GM21381 (cell line): Measurements from ENCODE around the gene FOXD3.

Source experiments
- ATAC-seq: cut with Tn5 transposase; IDR thresholded peaks from one replicate; pipeline ENCODE4 v1.9.1; 2021; ENCODE audit warnings: mild to moderate bottlenecking, moderate library complexity; ENCODE audit not compliant: unreplicated experiment

Gene FOXD3

DNA sequence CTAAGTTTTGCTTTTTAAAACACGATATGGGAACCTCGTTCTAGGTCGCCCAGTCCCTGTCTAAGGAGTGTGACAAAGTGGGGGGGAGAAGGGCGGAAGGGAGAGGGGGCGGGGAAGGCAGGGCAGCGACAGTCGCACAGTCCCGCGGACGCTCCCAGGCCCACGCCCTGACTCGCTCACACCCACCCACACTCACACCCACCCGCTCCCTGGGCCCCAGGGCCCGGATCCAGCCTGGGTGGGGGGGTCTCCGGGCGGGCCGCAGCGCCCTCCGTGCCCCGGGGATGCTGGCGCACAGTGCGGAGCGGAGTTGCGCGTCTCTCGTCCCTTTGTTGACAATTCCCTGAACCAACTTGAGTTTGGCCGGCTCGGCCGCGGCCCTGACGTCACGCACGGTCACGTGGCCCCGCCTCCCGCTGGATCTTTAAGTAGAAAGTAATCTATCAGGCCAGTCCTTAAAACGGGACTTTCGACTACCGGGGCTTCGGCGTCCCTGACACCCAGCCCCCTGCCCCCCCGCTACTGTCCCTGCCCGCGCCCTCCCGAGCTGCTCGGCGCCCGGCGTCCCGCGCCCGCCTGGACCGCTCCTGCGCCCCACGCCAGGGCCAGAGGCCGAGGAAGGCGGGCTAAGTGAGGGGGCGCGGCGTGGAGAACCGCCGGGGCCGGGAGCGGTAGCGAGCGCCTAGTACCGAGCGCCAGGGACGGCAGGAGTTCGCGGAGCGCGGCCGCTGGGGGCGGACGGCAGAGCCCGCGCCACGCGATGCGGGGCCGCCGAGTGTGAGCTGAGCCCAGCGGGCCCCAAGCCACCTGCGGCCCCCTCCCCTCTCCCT is at the start of gene FOXD3:
Gene FOXD3 (plus strand): TSS at position 454 of the 830 bp plus-strand sequence. CDS start 492 bp downstream, outside the sequence.
- ATAC-seq: peak; percentile 42

DNA sequence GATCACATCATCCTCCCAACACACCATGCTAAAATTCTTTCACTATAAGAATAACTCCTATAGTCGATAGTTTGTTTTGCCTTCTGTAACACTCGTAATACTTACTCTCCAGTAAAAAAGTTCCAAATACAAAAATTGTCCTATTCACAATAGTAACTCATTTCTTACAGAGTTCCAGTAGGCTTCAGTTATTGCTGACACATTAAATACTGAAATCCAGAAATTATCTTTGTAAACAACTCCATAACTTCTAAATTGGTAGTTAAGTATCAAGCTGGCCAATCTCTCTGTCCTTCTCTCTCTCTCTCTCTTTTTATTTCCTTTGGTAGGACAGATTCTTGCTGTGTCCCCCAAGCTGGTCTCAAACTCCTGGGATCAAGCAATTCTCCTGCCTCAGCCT is 49.6 kb upstream of the FOXD3 start:
- ATAC-seq: no peak

DNA sequence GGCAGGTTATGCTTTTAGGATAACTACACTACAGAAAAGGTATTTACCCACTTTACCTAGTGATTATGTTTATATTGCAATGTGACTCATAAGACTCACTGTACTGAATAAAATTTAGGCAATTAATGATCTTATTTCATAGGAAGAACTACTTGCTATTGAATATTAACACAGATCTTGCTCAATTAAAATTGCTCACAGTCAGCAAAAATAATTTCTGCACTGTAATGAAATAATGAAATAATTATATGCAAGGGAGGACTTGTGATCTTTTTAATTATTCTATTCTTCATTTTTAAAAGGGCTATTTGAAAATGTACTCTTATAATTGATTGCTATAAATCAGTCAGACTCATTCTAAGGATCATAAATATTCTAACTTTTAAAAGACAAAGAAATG is 48.0 kb upstream of the FOXD3 start:
- ATAC-seq: no peak

DNA sequence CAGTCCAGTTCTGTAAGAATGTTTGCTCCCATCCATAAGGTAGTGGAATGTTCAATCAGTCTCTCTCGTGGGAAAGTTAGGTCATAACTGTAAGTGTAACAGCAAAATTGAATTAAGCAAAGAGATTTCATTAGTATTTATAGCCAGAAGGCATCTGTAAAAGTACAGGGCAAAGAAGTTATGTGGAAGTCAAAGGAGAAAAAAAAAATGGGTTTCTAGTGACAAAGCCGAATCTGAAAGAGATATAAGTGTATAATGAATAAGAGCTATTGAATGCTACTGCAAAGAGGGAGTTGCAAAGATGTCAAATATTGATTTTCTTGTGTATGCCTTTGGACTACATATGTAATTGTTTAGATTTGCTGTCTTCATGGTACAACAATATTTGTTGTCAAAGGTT is 47.4 kb upstream of the FOXD3 start:
- no peak for ATAC-seq

DNA sequence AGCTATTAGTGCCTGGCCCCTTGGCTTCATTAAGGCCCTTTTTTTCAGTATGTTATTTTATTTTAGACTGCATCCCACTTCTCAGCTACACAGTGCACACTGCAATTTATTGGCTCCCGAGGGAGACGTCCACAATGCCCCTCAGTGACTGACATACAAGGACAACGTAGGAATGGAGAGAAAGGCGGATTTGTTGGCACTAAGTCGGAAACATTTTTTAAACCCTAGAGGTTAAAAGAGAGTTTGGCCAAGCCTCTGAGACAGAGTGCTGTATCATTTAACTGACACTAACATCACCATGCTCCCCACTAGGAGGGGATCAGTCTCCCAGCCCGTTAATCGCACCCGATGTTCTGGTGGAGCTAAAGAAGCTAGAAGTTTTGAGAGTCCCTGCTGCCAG is 45.7 kb upstream of the FOXD3 start:
- no peak for ATAC-seq

DNA sequence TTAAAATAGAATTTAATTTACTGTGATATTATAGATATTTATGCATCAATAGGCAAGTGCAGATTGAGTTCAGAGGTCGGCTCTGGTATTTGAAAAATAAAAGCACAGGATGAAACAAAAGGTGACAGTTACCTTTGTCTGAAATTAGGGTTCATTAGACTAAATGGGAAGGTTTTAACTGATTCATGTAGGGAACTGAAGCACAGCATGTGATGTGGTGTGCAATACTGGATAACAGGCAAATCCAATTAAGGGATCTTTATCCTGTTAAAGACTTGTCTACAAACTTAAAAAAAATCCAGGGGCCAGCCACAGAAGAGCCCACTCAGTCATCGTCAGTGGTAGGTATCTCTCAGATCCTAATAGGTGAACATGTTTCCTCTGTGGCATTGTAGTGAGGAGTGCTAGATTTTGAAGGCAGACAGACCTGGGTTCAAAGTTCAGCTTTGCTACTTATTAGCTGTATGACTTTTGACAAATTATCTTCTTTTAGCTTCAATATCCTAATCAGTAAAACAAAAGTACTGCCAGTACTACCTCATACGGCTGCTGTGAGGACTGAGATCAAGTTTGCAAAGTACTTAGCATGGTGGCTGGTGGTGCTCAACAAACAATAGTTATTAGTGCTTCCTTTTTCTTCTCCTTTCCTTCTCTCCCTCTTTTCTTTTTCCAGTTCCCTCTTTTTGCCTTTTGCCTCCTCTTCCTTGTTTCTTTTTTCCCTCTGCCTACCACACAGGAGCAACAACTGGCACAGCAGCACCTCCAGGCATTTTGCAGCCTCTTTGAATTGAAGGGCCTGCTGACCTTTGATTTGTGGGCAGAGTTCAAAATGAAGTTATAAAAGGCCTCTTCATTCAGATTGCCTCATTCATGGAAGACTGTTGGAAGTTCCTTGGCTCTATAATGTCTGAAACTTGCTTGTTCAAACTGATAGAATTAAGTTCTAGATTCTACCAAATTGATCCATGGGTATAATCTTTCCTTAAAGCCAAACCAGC is 44.9 kb upstream of the FOXD3 start:
- no peak for ATAC-seq

DNA sequence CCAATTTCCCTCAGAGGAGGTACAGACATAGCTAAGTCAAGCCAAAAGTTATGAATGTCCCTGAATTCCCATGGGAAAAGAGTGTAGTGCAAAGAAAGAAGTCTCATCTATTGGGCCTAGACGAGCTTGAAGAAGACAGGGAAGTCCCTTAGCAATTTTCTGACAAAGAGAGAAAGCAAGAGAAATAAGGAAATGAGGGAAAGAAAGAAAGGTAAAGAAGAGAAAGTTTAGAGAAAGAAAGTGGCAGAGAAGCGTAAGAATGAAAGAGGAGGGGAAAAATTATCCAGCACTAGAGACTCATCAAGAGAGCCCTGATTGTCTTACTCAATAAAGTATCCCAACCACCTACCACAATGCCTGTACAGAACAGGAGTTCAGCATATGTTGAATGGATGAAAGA is 40.6 kb upstream of the FOXD3 start:
- no peak for ATAC-seq

DNA sequence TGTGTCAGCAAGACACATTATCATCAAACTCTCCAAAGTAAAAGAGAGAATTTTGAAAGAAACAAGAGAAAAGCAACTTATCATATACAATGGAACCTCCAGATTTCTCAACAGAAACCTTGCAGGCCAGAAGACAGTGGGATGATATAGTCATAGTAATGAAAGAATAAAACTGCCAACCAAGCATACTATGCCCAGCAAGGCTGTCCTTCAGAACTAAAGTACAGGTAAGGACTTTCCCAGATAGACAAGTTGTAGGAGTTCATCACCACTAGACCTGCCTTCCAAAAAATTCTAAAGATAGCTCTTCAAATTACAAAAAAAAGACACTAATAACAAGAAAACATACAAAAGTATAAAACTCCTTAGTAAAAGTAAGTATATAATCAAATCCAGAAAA is 33.2 kb upstream of the FOXD3 start:
- ATAC-seq: no peak

DNA sequence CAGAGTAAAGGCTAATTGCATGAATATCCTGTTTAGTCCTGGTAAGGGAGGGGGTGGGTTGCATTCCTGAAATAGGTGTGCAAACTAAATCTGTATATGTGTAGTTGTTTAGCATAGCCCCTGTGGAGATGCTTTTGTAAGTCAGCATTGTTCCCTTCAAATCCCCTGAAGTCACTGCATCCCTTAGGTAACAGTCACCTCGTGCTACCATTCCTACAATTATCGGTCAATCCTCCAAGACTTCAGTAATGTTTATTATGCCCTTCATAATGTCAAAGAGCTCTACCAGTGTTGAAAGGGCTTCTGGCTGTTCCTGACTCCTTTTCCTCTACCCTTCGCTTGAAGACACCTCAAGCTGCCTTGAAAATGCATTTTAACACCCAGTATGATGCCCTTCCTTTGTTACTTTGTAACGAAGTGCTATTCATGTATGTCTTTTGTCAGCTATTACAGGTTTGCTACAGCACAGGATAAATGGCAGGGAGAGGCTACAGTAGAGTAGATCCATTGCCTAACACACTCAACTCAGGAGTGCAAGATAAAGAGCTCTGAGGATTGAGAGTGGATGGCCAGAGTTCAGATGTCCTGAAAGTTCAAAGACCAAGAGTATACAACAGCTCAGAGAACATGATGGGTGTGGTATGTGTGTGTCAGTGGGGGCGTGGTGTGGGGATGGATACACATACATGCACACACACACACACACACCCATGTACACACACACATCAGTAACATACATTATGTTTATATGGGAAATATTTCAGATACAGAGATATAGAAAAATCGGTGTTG is 27.4 kb upstream of the FOXD3 start:
- ATAC-seq: no peak

DNA sequence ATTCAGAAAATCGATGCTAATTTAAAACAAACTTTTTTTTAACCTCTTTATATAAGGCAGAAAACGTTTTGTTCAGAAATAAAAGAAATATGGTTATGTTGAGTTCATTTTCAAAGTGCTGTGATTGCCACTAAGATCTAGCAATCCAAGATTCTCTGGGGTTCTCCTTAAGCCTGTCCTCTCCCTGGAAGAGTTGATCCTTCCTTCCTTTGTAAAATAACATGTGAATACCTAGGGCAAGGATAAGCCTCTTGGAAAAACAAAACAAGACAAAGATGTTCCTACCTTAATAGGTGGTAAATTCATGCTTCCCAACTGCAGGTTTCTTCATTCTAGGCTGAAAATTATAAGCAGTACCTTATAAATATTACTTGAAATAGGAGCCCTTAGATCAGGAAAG is 18.0 kb upstream of the FOXD3 start:
- ATAC-seq: no peak

DNA sequence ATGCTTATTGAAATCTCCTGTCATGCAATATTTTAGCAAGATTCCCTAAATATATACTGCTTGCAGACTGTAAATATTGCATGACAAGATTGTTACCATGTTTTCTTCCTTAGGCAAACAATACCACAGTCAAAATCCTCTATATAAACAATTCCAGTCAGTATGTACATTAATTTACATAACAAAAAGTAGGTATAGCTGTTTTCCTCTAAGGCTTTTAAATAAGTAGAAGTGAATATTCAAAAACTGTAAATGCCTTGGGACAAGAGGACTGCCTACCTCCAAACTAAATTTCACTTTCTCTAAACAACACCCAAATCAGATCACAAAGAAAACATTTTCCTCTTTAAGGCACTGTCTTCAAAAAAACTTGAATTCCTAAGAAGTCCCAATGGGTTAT is 17.3 kb upstream of the FOXD3 start:
- no peak for ATAC-seq

DNA sequence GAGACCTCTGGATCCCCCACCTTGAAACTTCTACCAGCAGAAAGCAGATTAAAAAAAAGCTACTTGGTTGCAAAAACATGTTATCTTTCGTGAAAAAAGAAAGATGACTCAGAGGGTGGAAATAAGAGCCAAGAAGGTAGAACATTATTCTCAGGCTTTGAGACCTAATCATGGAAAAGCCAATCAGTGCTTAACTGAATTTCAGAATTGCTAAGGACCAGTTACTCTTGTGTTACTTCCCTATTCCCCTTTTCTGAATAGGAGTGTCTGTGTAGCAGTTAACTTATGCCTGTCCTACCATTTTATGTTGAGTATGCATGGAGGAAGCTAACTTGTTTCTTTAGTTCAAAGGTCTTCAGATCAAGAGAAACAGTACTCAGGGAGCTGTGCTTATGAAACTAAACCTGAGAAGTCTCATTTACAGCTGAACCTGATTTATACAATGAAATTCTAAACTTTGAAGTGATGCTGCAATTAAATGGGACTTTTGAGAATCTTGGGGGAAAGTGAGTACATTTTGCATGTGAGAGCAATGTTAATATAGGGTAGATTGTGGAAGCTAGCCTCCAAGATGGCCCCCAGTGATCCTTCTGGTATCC is 15.1 kb upstream of the FOXD3 start:
- ATAC-seq: no peak

DNA sequence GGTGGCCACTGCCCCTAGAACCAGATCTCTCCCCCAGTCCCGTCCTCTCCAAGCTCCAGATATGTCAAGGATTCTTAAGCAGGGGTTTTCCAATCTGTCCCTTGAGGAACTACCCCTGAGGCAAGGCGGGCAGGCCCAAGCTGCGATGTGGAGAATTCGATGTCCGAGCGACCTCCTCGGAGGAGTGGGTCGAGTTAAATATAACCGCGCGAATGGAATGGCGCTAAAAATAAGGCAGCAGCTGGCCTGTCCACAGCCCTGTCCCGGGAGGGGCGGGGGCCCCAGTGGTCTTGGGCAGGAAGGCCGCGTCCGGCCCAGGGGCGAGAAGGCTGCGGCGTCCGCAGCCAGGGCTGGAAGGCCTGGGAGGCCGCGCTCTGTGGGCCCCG is 5.8 kb upstream of the FOXD3 start:
- no peak for ATAC-seq

DNA sequence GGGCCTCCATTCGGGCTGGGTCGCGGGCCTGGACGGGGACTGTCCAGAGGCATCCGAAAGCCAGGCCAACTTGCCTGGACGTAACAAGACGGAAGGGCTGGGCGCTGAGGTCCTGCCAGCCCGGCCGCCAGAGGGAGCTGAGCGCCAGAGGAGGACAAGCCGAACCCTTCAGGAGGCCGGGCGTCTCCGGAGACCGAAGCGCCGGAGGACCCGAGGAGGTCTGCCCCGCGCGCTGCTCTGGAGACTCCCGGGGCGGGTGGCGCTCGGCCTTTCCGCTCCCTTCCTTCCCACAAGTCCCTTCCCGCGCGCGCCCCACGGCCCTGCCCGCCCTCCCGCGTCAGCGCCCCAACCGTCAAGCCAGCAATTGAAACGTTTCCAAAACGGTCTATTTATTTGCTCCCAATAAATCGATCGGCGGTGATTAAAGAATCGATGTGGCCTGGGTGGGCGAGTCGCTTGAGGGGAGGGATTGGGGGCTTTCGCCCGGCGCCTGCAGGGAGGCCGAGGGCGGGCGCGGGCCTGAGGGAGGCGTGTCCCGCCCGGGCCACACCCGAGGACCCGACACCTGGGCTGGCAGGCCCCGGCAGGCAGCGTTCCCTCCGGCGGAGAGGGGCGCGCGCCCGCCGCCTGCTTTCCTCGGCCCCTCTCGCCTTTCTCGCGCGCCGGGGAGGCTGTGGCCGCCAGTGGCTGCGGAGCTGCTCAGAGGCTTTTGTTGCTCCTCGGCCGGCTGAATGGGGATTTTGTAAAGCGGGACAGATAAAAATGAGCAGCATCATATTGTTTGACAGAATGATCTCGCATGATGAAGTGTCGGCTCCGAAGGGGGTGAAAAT is 5.2 kb upstream of the FOXD3 start:
- peak; percentile 84 for ATAC-seq

DNA sequence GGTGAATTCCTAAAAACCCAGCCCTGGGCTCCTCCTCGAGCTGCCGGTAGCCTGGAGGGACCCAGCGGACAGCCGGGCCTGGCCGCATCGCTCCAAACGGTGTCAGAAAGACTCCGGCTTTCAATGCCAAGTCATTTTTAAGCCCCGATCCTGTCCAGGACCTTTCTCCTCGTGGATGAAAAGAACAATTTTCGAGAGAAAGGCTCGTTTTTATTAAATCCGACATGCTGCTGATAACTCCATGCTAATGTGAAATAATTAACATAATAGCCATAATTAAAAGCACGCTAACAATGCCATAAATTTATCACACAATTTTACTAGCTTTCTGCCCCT is 4.6 kb upstream of the FOXD3 start:
- no peak for ATAC-seq

DNA sequence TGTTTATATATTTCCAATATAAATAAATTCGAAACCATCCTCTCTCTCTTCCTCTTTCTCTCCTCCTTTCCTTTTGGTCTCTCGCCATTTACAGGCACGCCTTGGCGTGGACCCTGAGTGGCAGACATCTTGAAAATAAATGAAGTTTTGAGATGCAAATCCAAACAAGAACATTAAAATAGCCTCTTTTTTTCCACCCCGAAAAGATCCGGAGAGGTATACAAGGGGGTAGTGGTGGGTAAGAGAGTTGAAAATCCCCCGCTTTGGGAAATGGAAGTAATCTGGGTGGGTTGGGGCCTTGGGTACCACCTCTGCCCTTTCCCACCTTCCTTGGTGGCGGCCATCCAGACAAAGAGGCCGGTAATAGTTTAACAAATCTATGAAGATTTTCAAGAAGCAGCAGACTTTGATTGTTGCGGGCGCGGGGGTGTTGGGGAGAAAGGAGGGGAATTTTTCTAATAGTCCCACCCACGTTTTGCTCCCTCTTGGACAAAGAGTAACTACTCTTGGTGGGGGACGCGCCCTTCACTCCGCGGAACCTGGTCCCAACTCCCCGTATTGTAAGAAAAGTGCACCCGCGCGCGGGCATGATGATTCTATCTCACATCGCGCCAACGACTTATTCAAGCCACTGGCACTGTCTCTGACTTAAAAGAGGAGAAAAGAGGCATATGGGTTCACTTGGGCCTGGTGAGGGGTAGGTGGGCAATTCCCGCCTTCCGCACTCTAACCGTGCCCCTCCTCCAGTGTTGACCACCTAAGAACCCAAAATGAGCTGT is 4.0 kb upstream of the FOXD3 start:
- ATAC-seq: no peak

DNA sequence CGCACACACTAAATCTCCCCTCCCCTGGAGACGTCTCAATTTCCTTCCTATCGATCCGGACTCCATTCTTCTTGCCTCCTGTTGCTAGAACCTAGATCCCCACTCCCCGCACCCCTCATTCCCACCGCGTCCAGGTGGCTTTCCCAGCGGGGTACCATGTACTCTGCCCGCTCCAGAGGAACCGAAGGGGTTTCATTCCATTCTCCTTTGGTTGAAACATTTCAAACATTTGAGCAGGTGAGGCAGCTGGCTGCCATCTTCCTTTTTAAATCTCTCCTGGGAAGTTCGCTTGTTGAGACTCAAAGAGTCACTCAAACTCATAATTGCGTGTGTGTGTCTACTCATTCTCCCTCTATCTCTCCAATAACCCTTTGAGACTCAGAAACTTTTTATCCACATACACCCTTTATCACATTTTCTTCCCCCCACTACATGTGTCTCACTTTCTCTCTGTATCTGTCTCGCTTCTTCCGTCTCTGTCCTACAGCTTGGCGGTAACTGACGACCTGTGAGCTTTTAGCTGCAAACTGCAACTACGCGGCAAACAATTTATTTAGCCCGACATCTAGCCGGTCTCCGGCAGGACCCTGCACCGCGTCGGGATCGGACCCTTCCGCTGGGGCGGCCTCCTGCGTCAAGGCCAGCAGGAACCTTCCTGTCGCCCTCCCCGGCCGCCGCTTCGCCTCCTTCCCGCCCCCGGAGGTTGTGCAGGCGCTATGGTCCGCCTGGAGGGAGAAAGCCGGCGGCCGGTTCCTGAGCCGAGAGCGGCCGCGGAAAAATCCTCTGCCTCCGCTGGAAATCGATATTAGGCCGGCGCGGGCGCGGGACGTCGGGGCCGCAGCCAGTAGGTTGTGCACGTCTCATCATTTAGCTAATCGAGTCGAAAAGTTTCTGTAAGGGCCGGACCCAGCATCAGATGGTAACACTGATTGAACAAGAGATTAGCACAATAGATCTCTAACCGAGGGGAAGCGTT is 3.0 kb upstream of the FOXD3 start:
- ATAC-seq: no peak
